ENCODE data around the gene IDUA.

IDUA gene

DNA sequence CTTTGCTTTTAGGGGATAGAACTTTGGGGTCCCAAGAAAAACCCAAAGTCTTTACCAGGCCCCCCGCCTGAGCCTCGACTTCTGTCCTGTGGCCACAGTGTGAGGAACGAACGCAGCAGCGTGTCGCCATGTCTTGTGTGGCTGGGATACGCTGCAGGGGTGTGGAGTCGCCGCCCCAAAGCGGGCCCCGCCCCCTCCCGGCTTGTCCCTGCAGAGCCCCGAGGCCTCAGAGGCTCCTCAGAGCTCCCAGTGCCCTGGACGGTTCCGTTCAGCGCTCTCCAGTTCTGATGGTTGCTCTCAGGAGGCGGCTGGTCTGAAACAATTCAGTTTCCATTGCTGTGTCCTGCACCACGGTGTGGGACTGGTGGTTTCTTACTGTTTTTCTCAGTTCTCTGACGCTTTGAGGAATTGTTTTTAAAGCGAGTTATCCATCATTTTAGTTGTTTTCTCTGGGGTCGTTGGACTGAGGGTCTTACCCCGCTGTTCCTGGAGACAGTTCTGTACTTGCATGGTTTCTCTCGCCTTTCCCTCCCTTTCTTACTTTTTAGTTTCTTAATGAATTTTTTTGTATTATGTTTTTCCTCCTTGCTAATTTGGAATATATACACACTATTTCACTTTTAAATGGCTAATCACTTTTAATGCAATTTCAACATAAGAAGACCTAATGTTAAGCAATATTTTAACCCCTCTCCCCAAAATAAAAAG lies 1.6 kb upstream of the IDUA start:
- DNase-seq, result peak in 1 of 2 donors; percentile 63
- H3K4me3 ChIP-seq, result peak overlapping the region in 1 of 2 donors; percentile 12
- intact Hi-C loops (cut with DNase I; ENCODE audit: low total_unique reads), result no loop called here

GRCh38 chr4:986428-986878 lies 391 bp upstream of the IDUA start:
- TF ChIP-seq CTCF (IDR thresholded peaks at IDR 0.05), result no peak
- intact Hi-C loops (cut with DNase I; ENCODE audit: low total_unique reads), result no loop called here
- peak overlapping the region; percentile 17 to 50 for H3K27ac ChIP-seq
- H3K9me3 ChIP-seq, result no peaks in the 10 kb centered on the region
- peaks cover 0 to 27% (median 15%) of the 10 kb centered on the region in 3 donors for H3K36me3 ChIP-seq
- H3K4me1 ChIP-seq, result peaks cover 0 to 31% (median 21%) of the 10 kb centered on the region in 4 donors
- no peak for DNase-seq
- H3K27me3 ChIP-seq, result no peaks in the 10 kb centered on the region
- H3K4me3 ChIP-seq, result peak overlapping the region; percentile 61 to 70

More for the DNA sequence above, 1.6 kb upstream of the IDUA start:
- TF ChIP-seq CTCF (IDR thresholded peaks at IDR 0.05), result no peak
- Histone ChIP-seq H3K36me3 (peaks cover 0 to 16% (median 6%) of the 10 kb centered on the region in 3 donors), H3K27me3 (no peaks in the 10 kb centered on the region), H3K27ac (no peak overlapping the region), H3K4me1 (peaks cover 0 to 31% (median 21%) of the 10 kb centered on the region in 4 donors), H3K9me3 (no peaks in the 10 kb centered on the region)

- Histone ChIP-seq H3K27ac (peak overlapping the region in 1 of 2 donors; percentile 50), H3K4me3 (peak overlapping the region; percentile 61 to 70)
- no peak for TF ChIP-seq CTCF (IDR thresholded peaks at IDR 0.05)
These were observed 1.0 kb downstream of the IDUA start for GRCh38 chr4:987624-988513.

GRCh38 chr4:988726-989721 lies 2.2 kb downstream of the IDUA start:
- no peak for DNase-seq
- peaks cover 0 to 40% (median 18%) of the 10 kb centered on the region in 3 donors for H3K36me3 ChIP-seq
- H3K27me3 ChIP-seq, result no peaks in the 10 kb centered on the region
- intact Hi-C loops (cut with DNase I; ENCODE audit: low total_unique reads), result no loop called here
- no peak overlapping the region for H3K4me3 ChIP-seq
- no peak overlapping the region for H3K27ac ChIP-seq
- H3K9me3 ChIP-seq, result no peaks in the 10 kb centered on the region
- H3K4me1 ChIP-seq, result peaks cover 0 to 31% (median 21%) of the 10 kb centered on the region in 4 donors
- no peak for TF ChIP-seq CTCF (IDR thresholded peaks at IDR 0.05)

More at GRCh38 chr4:987624-988513, 1.0 kb downstream of the IDUA start:
- intact Hi-C loops (cut with DNase I; ENCODE audit: low total_unique reads), result no loop called here
- Histone ChIP-seq H3K4me1 (peaks cover 0 to 31% (median 21%) of the 10 kb centered on the region in 4 donors), H3K27me3 (no peaks in the 10 kb centered on the region), H3K9me3 (no peaks in the 10 kb centered on the region), H3K36me3 (peaks cover 0 to 39% (median 18%) of the 10 kb centered on the region in 3 donors)
- DNase-seq, result no peak

Measured in tibial artery (tissue), 4 donors.